Erythroblast (primary cell): ENCODE data around the gene PMF1.
"Not testable (repeated sequence)": the region's sequence is repeated elsewhere in the genome, so short reads cannot be mapped to it uniquely, and the experiment has no call there.

Experiments
- DNase-seq, 2 experiments: peaks; one replicate each; lab custom pipeline; 2025; lab: John Stamatoyannopoulos, UW
- GATA1 ChIP-seq: IDR thresholded peaks from 2 replicates; pipeline ENCODE4 v1.6.1; 2011; ENCODE audit warnings: low read depth, mild to moderate bottlenecking, control low read depth, low read length, moderate library complexity
- POLR2A ChIP-seq: IDR thresholded peaks from 2 replicates; pipeline ENCODE4 v1.6.1; 2011; ENCODE audit warnings: mild to moderate bottlenecking, low read length

Gene PMF1, protein sequence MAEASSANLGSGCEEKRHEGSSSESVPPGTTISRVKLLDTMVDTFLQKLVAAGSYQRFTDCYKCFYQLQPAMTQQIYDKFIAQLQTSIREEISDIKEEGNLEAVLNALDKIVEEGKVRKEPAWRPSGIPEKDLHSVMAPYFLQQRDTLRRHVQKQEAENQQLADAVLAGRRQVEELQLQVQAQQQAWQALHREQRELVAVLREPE

DNA sequence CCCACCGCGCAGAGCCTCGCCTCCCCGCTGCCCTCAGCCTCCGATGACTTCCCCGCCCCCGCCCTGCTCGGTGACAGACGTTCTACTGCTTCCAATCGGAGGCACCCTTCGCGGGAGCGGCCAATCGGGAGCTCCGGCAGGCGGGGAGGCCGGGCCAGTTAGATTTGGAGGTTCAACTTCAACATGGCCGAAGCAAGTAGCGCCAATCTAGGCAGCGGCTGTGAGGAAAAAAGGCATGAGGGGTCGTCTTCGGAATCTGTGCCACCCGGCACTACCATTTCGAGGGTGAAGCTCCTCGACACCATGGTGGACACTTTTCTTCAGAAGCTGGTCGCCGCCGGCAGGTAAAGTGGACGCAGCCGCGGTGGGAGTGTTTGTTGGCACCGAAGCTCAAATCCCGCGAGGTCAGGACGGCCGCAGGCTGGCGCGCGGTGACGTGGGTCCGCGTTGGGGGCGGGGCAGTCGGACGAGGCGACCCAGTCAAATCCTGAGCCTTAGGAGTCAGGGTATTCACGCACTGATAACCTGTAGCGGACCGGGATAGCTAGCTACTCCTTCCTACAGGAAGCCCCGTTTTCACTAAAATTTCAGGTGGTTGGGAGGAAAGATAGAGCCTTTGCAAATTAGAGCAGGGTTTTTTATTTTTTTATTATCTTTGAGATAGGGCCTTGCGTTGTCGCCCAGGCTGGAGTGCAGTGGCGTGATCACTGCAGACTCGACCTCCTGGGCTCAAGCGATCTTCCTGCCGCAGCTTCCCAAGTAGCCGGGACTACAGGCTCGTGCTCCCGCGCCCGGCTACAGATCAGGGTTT is at the start of gene PMF1:
PMF1 (plus strand) TSS at position 175 of the 811 bp plus-strand sequence; CDS start at position 184, 9 bp downstream.
- peak; percentile 96 to 97 for DNase-seq

DNA sequence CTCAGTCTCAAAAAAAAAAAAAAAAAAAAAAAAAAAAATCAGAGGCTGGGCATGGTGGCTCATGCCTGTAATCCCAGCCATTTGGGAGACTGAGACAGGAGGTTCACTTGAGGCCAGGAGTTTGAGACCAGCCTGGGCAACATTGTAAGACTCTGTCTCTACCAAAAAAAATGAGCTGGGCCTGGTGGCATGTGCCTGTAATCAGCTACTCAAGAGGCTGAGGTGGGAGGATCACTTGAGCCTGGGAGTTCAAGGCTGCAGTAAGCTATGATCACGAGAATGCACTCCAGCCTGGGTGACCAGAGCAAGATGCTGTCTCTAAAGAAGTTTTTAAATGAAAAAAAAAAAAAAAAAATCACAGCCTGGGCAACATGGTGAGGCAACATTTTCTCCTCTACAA is 49.1 kb upstream of the PMF1 start:
- DNase-seq = no peak
- TF ChIP-seq GATA1 = no peak
- TF ChIP-seq POLR2A = no peak

More for the DNA sequence above, at the start of gene PMF1:
- no peak for TF ChIP-seq GATA1
- TF ChIP-seq POLR2A = peak; percentile 94

DNA sequence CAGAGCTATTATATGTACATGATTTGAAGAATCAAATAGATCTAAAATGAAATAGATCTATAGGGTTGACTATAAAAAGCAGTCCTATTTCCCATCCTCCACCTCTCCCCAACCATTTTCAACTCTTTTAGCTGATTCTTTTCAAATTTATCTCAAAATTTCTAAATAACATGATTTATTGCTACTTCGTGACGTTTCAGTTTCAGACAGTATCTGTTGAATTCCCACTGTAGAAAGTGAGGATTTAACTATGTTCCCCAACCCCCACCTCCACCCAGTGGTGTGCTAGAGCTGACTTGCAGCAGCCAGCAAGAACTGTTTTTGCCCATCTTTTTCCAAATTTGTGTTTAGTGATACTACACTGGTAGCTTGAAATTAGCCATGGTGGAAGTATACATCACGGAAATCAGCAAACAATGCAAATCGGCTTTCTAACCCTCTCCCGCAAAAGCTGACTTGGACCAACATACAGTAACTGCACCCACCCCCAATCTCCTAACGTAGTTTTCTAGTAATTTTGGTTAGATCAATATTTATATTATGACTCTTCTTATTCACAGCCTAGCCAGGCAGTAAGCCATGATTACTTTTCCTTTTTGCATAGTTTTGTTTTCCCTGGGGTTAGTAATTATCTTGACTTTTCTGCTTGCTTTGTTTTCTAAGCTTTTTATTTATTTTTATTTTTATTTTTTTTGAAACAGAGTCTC is 48.5 kb upstream of the PMF1 start:
- DNase-seq = no peak
- TF ChIP-seq POLR2A (no peak), GATA1 (no peak)

DNA sequence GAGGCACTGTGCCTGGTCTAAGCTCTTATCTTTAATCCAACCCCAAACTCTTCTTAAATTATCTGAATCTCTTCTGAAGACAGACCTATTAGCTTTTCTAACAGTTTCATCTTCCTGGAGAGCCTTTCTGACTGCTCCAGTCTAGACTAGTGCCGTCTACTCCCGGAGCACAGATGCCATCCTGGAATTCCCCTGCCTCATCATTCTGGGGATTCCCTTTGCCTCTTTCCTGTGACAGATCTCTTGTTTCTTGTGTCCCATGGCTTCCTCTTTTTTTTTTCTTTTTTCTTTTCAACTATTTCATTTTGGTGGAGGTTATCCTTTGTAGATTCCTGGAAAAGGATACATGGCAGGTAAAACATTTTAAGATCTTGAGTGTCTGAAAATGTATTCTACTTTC is 47.7 kb upstream of the PMF1 start:
- no peak for DNase-seq
- no peak for TF ChIP-seq GATA1
- TF ChIP-seq POLR2A = no peak

DNA sequence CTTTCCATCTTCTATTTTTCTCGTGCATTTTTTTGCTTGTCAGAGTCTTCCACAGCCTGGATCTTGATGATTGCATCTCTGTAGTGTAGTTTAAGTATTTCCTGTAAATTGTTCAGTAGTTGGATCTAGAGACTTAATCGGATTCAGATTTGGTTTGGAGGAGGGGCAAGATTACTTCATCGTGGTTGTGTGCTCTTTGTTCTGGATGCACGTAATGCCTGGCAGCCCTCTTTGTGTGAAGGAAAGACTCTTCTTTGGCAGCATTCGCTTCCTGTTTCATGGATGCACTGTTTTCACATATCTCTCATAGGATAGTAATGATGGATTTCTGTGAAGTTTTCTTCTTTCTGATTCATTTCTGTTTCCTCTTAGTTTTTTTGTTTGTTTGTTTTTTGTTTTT is 45.3 kb upstream of the PMF1 start:
- TF ChIP-seq GATA1 (no peak), POLR2A (no peak)
- no peak for DNase-seq

DNA sequence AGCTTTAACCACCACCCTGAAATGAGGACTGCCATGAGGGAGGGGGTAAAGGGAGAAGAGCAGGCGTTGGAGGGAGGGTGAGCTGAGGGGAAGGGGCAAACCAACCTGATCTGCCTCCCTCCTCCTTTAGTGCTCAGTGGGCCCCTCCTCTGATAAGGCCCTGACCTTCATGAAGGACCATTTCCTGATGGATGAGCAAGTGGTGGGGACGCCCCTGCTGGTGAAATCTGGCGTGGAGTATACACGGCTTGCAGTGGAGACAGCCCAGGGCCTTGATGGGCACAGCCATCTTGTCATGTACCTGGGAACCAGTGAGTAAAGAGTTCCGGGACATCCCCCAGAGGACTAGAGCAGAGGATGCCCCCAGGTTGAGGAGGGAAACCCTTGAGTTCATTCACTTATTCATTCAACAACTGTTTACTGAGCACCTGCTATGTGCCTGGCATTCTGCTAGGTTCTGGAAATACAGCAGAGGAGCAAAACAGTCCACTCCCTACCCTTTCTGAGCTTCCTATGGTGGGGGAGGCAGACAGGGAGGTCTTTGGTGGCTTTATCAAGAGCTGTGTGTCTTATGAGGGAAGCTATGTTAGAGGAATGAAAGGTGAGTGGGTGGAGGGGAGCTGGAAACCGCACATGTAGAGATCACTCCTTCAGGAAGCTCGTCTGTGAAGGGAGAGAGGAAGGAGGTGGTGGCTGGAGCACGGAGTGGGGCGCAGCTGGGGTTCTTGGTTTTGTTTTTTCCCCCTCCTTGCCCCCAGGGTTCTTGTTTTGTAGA is 39.9 kb upstream of the PMF1 start:
- TF ChIP-seq POLR2A (no peak), GATA1 (no peak)

DNA sequence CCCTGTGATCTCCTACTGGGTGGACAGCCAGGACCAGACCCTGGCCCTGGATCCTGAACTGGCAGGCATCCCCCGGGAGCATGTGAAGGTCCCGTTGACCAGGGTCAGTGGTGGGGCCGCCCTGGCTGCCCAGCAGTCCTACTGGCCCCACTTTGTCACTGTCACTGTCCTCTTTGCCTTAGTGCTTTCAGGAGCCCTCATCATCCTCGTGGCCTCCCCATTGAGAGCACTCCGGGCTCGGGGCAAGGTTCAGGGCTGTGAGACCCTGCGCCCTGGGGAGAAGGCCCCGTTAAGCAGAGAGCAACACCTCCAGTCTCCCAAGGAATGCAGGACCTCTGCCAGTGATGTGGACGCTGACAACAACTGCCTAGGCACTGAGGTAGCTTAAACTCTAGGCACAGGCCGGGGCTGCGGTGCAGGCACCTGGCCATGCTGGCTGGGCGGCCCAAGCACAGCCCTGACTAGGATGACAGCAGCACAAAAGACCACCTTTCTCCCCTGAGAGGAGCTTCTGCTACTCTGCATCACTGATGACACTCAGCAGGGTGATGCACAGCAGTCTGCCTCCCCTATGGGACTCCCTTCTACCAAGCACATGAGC is 36.1 kb upstream of the PMF1 start:
- TF ChIP-seq GATA1 (no peak), POLR2A (no peak)
- no peak for DNase-seq

More for the DNA sequence above, 39.9 kb upstream of the PMF1 start:
- no peak for DNase-seq

DNA sequence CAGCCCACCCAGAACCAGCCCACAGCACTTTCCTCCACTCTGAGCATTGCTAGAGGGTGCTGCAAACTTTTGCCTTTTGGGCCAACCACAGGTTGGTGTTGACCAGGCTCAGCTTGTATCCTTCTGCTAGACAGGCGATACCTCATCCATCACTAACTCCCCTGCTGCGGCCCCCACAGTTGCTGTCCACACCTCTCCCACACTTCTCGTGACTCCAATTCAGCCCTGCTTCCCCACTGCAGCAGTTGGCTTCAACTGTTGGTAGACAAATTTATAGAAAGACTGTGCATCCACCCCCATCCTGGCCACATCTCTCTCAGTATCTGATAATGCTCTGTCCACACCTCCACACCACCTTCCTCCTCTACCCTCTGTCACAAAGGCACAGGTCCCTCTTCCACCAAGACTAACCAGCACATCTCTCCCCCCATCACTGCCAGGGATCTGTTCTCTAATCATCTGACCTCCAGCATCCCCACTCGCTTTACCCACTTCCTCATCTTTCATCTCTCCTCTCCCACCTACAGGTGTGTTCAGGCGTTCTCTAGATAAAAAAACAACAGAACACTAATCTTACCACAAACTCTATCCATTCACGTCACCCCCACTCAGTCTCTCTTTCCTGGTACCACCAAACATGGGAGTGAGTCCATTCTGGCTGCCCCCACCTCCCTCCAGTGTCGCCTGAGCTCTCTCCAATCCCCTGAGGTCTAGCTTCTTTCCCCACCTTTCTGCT is 34.7 kb upstream of the PMF1 start:
- TF ChIP-seq POLR2A = no peak
- no peak for TF ChIP-seq GATA1
- DNase-seq = no peak

DNA sequence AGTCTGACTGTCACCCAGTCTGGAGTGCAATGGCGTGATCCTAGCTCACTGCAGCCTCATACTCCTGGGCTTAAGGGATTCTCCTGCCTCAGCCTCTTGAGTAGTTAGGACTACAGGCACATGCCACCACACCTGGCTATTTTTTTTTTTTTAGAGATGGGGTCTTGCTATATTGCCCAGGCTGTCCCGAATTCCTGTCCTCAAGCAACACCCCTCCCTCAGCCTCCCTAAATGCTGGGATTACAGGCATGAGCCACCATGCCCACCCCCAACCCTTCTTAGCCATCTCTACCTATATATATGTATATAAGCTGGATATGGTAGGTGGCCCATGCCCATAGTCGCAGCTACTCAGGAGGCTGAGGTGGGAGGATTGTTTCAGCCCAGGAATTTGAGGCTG is 32.3 kb upstream of the PMF1 start:
- no peak for TF ChIP-seq POLR2A
- TF ChIP-seq GATA1 = no peak
- no peak for DNase-seq

DNA sequence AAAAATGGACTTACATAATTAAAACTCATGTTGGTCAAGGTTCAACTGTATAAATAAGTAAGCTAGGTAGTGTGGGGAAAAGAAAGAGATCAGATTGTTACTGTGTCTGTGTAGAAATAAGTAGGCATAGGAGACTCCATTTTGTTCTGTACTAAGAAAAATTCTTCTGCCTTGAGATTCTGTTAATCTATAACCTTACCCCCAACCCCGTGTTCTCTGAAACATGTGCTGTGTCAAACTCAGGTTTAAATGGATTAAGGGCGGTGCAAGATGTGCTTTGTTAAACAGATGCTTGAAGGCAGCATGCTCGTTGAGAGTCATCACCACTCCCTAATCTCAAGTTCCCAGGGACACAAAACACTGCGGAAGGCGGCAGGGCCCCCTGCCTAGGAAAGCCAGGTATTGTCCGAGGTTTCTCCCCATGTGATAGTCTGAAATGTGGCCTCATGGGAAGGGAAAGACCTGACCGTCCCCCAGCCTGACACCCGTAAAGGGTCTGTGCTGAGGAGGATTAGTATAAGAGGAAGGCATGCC is 31.3 kb upstream of the PMF1 start:
- DNase-seq = not testable (repeated sequence)

DNA sequence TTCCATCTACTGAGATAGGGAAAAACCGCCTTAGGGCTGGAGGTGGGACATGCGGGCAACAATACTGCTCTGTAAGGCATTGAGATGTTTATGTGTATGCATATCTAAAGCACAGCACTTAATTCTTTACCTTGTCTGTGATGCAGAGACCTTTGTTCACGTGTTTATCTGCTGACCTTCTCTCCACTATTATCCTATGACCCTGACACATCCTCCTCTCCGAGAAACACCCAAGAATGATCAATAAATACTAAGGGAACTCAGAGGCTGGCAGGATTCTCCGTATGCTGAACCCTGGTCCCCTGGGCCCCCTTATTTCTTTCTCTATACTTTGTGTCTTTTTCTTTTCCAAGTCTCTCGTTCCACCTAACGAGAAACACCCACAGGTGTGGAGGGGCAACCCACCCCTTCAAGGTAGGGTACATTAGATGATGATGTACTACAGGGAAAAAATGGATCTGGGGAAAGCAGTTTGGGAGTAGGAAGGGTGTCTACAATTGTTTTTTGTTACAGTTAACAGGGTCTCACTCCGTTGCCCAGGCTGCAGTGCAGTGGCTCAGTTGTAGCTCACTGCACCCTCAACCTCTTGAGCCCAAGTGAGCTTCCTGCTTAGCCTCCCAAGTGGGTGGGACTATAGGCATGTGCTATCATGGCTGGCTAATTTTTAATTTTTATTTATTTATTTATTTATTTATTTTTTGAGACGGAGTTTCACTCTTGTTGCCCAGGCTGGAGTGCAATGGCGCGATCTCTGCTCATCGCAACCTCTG is 30.6 kb upstream of the PMF1 start:
- not testable (repeated sequence) for DNase-seq

DNA sequence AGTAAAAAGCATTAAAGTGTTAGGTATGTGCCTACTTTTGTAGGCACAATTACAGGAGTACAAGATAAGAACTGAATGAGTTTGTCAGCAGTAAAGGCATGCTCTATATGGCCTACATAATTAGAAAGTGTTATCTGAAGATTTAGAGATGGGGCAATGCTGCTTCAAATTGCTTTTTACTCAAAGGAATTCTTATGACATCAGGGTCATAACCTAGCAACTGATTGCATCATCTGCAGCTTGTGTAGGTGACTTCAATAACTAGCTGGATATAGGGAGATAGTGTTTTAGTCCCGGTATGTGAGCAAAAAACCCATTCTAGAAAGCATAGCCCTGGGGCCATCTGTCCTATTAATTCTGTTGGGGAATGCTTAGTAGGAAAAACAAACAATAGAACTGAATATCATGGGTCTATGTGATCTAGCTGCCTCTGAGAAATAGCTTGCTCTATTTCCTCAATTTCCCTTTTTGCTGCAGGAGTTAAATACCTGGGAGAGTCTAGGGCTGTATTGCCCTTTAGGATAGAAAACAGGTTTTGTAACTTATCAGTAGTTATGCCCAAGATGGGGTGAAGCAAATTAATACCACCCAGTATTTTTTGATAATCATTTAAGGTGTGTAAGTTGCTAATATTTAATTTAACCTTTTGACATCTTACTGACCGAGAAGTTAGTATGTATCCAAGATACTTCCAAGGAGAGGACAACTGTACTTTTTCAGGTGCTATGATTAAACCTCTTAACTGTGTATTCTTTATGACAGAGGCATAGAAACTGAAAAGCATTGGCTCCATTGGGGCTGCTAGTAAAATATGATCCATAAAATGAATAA is 26.2 kb upstream of the PMF1 start:
- peak in 1 of 2 experiments; percentile 19 for DNase-seq

DNA sequence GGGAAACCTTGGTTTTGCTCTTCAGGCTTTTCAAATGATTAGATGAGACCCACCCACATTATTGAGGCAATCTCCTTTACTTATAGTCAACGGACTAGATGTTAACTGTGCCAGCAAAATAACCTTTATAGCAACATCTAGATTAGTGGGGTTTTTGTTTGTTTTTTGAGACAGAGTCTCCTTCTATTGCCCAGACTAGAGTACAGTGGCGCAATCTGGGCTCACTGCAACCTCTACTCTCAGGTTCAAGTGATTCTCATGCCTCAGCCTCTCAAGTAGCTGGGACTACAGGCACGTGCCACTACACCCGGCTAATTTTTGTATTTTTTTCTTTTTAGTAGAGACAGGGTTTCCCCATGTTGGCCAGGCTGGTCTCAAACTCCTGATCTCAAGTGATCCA is 22.5 kb upstream of the PMF1 start:
- not testable (repeated sequence) for DNase-seq
